GM18498 (cell line): ENCODE measurements around the gene IL3.

Source experiments
- ATAC-seq: cut with Tn5 transposase; IDR thresholded peaks from one replicate; pipeline ENCODE4 v1.9.1; 2021; ENCODE audit warnings: mild to moderate bottlenecking, moderate library complexity; ENCODE audit not compliant: unreplicated experiment

IL3 gene

DNA sequence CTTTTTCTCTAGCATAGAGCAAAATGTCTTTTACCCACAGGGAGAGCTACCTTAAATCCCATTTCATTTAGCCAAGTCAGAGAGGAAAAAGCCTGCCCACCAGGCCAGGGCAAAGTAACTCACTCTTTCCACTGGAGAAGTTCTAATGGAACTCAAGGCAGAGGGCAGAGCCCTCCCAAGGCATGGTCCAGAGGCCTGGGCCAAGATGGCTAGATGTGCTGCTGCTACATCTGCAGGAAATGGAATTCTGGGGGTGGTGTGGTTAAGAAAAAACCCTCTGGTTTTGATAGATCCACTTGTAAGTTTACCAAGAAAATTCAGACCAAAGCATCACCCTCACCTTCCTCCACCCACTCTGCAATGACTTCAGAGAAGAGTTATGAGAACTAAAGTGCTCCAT, 50.5 kb downstream of the IL3 start:
- no peak for ATAC-seq

DNA sequence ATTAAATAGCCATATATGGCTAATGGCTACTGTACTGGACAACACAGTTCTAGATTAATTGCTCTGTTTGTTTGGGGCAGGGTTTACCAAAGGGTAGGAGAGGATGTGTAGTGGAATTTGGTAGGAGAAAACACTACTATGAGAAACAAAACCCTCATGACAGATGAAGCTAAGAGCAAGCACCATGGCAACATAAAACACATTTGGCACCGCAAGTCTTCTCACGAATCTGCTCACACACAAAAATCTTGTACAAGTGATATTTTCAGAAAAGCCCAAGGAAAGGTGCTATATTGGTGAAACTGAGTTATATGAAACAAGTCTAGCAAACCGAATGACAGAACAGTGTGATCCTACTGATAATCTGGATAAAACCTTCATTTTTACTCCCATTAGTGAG, 51.7 kb downstream of the IL3 start:
- ATAC-seq, result no peak
